Esophagus squamous epithelium (tissue), 4 donors: ENCODE results near the gene CTBP1.

Source experiments
- POLR2A ChIP-seq, 4 donors: fragments of 450-650 bp; IDR thresholded peaks; one replicate each; pipeline ENCODE4 v1.6.1; 2017; ENCODE audit warnings: antibody characterized with exemption in 4 of 4, mild to moderate bottlenecking in 4 of 4, moderate library complexity in 3 of 4
- TF ChIP-seq, protein P1 (sequence below), 6 experiments: fragments of 450-650 bp in 4 of 6; fragments of 200-600 bp in 2 of 6; sonication (generic) in 2 of 6; IDR thresholded peaks; one replicate each; pipeline ENCODE4 v1.5.1; 2016 to 2019; ENCODE audit warnings: antibody characterized with exemption in 6 of 6, mild to moderate bottlenecking in 4 of 6, moderate library complexity in 4 of 6

DNA sequence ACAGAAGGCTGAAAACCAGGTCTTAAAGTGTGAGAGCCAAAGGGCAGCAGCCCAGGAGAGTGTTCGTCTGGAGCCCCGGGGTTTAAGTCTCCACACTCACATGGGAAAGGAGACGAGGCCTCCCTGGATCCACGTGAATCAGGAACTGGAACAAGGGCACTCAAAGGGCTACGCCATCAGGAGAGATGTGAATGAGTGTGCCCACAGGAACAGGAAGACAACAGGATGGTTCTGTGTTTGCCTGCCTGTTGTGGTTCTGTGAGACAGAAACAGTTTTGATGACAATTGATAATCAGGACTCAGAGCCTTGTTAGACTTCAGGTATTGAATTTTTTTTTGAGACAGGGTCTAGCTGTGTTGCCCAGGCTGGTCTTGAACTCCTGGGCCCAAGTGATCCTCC is 4.9 kb upstream of the CTBP1 start:
- TF ChIP-seq POLR2A (IDR thresholded peaks at IDR 0.05): no peak
- TF ChIP-seq, protein P1, sequence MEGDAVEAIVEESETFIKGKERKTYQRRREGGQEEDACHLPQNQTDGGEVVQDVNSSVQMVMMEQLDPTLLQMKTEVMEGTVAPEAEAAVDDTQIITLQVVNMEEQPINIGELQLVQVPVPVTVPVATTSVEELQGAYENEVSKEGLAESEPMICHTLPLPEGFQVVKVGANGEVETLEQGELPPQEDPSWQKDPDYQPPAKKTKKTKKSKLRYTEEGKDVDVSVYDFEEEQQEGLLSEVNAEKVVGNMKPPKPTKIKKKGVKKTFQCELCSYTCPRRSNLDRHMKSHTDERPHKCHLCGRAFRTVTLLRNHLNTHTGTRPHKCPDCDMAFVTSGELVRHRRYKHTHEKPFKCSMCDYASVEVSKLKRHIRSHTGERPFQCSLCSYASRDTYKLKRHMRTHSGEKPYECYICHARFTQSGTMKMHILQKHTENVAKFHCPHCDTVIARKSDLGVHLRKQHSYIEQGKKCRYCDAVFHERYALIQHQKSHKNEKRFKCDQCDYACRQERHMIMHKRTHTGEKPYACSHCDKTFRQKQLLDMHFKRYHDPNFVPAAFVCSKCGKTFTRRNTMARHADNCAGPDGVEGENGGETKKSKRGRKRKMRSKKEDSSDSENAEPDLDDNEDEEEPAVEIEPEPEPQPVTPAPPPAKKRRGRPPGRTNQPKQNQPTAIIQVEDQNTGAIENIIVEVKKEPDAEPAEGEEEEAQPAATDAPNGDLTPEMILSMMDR (IDR thresholded peaks at IDR 0.05): no peak
